SU-DHL-6 (cell line): Measurements from ENCODE around the gene ECHS1.

Experiments
- H2AFZ ChIP-seq: fragments of 200-600 bp; sonication (generic); 2 replicates; pipeline ENCODE4 v1.6.1; 2014; ENCODE audit warnings: low read depth, mild to moderate bottlenecking, moderate library complexity, mixed read lengths, antibody characterized with exemption, low read length; ENCODE audit not compliant: severe bottlenecking
- H3F3A ChIP-seq: fragments of 200-600 bp; shearing (Covaris generic); 2 replicates; pipeline ENCODE4 v1.6.0; 2016; ENCODE audit warnings: antibody characterized with exemption, mild to moderate bottlenecking; ENCODE audit not compliant: insufficient read depth
- H3K27ac ChIP-seq: fragments of 200-600 bp; sonication (generic); 2 replicates; pipeline ENCODE4 v1.5.1; 2016; ENCODE audit warnings: low read depth, mild to moderate bottlenecking, low read length, moderate library complexity, mixed read lengths
- H3K27me3 ChIP-seq: fragments of 200-600 bp; sonication (generic), shearing (Covaris generic); 2 replicates; pipeline ENCODE4 v1.6.0; 2014; ENCODE audit warnings: mild to moderate bottlenecking, low read length
- H3K36me3 ChIP-seq: fragments of 200-600 bp; sonication (generic); 2 replicates; pipeline ENCODE4 v1.6.1; 2014; ENCODE audit warnings: mild to moderate bottlenecking, low read length, mixed read lengths
- H3K4me2 ChIP-seq: fragments of 300-600, 200-600 bp; shearing (Covaris generic), sonication (generic); 2 replicates; pipeline ENCODE4 v1.6.0; 2014; ENCODE audit warnings: low read length, low read depth, mild to moderate bottlenecking; ENCODE audit not compliant: poor library complexity, severe bottlenecking
- H3K4me3 ChIP-seq: fragments of 200-600 bp; sonication (generic); 2 replicates; pipeline ENCODE4 v1.5.1; 2014; ENCODE audit warnings: antibody characterized with exemption, low read length, mild to moderate bottlenecking, mixed read lengths; ENCODE audit not compliant: insufficient read depth, poor library complexity, severe bottlenecking
- H3K79me2 ChIP-seq: fragments of 200-600 bp; sonication (generic); 2 replicates; pipeline ENCODE4 v1.6.1; 2014; ENCODE audit warnings: mild to moderate bottlenecking, low read length, moderate library complexity; ENCODE audit not compliant: insufficient read depth
- H3K9ac ChIP-seq: fragments of 200-600 bp; sonication (generic); 2 replicates; pipeline ENCODE4 v1.7.0; 2014; ENCODE audit warnings: mild to moderate bottlenecking, low read length
- H3K9me2 ChIP-seq: fragments of 200-600 bp; sonication (generic); replicated peaks from 2 replicates; pipeline ENCODE4 v1.6.1; 2014; ENCODE audit warnings: low read length; ENCODE audit not compliant: insufficient read depth
- H3K9me3 ChIP-seq: fragments of 200-600 bp; sonication (generic); 2 replicates; pipeline ENCODE4 v1.6.1; 2014; ENCODE audit warnings: low read length, mixed read lengths; ENCODE audit not compliant: insufficient read depth
- H4K20me1 ChIP-seq: fragments of 200-600 bp; sonication (generic); 2 replicates; pipeline ENCODE4 v1.6.1; 2014; ENCODE audit warnings: low read depth, mild to moderate bottlenecking, antibody characterized with exemption, low read length, moderate library complexity, mixed read lengths
- CTCF ChIP-seq: fragments of 200-600 bp; sonication (generic); IDR thresholded peaks from one replicate; pipeline ENCODE4 v1.5.1; 2017; ENCODE audit warnings: antibody characterized with exemption, mild to moderate bottlenecking, low read length, moderate library complexity; ENCODE audit not compliant: insufficient read depth, poor library complexity, severe bottlenecking
- EZH2phosphoT487 ChIP-seq: fragments of 200-600 bp; sonication (generic), shearing (Covaris generic); conservative IDR thresholded peaks from 2 replicates; pipeline ENCODE4 v1.6.1; 2018; ENCODE audit warnings: mild to moderate bottlenecking, antibody characterized with exemption, low read length, moderate library complexity, mixed read lengths

The ECHS1 gene

GRCh38 chr10:133353988-133354605 is 19.1 kb downstream of the ECHS1 start:
- no peaks in the 10 kb centered on the region for H3K36me3 ChIP-seq
- H3K9ac ChIP-seq: no peak overlapping the region
- no peak overlapping the region for H3K27ac ChIP-seq
- no peaks in the 10 kb centered on the region for H3F3A ChIP-seq
- H4K20me1 ChIP-seq: no peaks in the 10 kb centered on the region
- H3K27me3 ChIP-seq: no peaks in the 10 kb centered on the region
- H3K4me2 ChIP-seq: no peak overlapping the region
- H3K9me3 ChIP-seq: no peaks in the 10 kb centered on the region
- no peak for TF ChIP-seq CTCF
- TF ChIP-seq EZH2phosphoT487: no peak
- no peak overlapping the region for H3K4me3 ChIP-seq
- no peaks in the 10 kb centered on the region for H3K79me2 ChIP-seq
- H3K9me2 ChIP-seq: no peaks in the 10 kb centered on the region
- no peak overlapping the region for H2AFZ ChIP-seq

DNA sequence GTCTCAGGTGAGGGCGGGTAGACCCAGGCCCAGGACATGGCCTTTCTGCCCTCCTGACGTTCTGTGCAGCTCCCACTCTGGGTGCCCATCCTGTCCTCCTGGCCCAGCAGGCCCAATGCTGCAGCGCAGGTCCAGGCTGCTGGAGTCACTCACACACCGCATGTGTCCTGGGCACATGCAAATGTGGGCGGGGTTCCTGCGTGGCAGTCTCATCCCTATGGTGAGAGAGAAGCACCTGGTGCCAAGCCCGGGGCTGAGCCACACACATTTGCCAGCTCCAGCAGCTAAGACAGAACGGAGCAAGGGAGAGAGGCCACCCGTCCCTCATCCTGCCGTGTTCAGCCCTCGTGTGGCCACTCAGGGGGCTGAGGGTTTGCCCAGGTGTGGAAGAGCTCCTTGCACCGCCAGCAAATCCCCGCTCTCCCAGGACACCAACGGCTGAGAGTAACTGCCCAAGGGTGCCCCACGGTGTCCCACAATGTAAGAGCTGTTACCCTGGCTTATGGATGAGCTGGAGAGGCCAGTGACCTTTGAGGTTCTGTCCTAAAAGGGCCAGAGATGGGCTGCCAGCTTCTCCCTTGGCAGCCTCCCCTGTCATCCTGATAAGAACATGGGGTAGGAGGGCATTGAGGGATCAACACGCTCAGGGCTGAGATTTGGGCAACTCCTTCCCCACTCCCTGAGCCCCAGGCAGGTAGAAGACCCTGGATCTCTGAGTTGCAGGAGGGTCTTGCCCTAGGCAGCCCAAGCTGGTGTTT is 19.8 kb downstream of the ECHS1 start:
- Histone ChIP-seq H3K4me3 (no peak overlapping the region), H3K9me2 (no peaks in the 10 kb centered on the region), H3K9ac (no peak overlapping the region), H2AFZ (no peak overlapping the region), H3K9me3 (no peaks in the 10 kb centered on the region), H3K27me3 (no peaks in the 10 kb centered on the region), H3K4me2 (no peak overlapping the region), H3F3A (no peaks in the 10 kb centered on the region), H3K27ac (no peak overlapping the region), H3K36me3 (no peaks in the 10 kb centered on the region), H3K79me2 (no peaks in the 10 kb centered on the region), H4K20me1 (no peaks in the 10 kb centered on the region)
- TF ChIP-seq CTCF (no peak), EZH2phosphoT487 (no peak)

GRCh38 chr10:133351408-133352318 is 21.5 kb downstream of the ECHS1 start:
- no peaks in the 10 kb centered on the region for H3K79me2 ChIP-seq
- H3K27ac ChIP-seq: no peak overlapping the region
- no peaks in the 10 kb centered on the region for H3K9me3 ChIP-seq
- TF ChIP-seq EZH2phosphoT487: no peak
- no peak for TF ChIP-seq CTCF
- no peak overlapping the region for H3K4me3 ChIP-seq
- no peaks in the 10 kb centered on the region for H3K27me3 ChIP-seq
- no peaks in the 10 kb centered on the region for H3K36me3 ChIP-seq
- no peaks in the 10 kb centered on the region for H3K9me2 ChIP-seq
- no peak overlapping the region for H3K4me2 ChIP-seq
- H3F3A ChIP-seq: no peaks in the 10 kb centered on the region
- no peak overlapping the region for H2AFZ ChIP-seq
- H4K20me1 ChIP-seq: no peaks in the 10 kb centered on the region
- H3K9ac ChIP-seq: no peak overlapping the region
